Erythroblast (primary cell): Measurements from ENCODE around the gene APEX2.

Experiments
- GATA1 ChIP-seq: IDR thresholded peaks from 2 replicates; pipeline ENCODE4 v1.6.1; 2011; ENCODE audit warnings: low read depth, mild to moderate bottlenecking, control low read depth, low read length, moderate library complexity
- POLR2A ChIP-seq: IDR thresholded peaks from 2 replicates; pipeline ENCODE4 v1.6.1; 2011; ENCODE audit warnings: mild to moderate bottlenecking, low read length

DNA sequence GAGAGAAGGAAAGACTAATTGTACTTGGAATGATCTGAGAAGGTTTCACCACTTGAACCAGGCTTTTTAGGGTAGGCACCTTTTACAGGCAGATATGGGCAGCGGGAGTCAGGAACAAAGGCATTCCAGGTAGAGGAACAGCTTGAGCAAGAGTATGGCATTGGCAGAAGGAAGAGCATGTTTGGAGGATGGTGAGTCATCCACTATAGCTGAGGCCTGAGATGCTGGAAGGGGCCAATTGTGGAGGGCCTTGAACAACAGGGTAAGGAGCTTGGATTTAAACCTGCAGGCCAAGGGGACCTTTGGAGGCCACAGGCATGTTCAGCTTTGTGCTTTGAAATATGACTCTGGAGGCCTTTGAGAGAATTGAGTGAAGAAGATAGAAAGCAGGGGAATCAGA, 38.4 kb upstream of the APEX2 start:
- TF ChIP-seq POLR2A (no peak), GATA1 (no peak)
